NCI-H1105 (cell line): ENCODE data around the gene CHTF18.

Experiments
- DNase-seq: peaks from one replicate; lab custom pipeline; 2025; lab: John Stamatoyannopoulos, UW

Gene CHTF18

DNA sequence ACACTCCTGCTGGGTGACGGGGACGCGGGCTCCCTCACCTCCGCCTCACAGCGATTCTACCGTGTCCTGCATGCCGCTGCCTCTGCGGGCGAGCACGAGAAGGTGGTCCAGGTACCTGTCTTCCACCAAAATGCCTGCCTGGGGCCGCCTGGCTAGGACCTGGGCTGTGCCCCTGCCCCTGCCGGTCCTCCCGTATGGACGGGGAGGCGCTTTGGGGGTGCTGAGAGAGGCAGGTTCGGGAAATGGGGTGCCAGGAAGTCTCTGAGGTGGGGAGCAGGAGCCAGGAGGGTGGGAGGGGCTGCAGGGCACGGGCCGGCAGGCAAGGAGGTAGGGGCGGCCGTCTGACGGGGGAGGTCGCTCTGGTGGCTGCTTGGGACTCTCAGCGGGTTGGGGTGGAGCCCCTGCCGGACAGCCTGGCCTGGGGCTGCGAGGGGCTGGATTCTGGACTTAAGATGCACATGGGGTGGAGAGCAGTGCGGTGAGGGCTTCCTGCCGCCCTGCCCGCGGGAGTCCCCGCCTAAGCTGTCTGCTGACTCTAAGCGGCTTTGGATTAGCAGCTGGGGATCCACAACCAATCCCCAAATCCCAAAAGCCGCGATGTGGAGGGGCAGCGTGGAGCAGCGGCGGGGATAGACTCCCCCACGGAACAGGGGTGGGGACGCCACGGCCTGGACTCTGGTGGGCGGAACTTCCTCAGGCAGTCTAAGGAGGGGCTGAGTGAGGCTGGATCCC lies 5.8 kb downstream of the CHTF18 start:
- no peak for DNase-seq

- no peak for DNase-seq
Observed at GRCh38 chr16:794853-795466, 6.5 kb downstream of the CHTF18 start.

DNA sequence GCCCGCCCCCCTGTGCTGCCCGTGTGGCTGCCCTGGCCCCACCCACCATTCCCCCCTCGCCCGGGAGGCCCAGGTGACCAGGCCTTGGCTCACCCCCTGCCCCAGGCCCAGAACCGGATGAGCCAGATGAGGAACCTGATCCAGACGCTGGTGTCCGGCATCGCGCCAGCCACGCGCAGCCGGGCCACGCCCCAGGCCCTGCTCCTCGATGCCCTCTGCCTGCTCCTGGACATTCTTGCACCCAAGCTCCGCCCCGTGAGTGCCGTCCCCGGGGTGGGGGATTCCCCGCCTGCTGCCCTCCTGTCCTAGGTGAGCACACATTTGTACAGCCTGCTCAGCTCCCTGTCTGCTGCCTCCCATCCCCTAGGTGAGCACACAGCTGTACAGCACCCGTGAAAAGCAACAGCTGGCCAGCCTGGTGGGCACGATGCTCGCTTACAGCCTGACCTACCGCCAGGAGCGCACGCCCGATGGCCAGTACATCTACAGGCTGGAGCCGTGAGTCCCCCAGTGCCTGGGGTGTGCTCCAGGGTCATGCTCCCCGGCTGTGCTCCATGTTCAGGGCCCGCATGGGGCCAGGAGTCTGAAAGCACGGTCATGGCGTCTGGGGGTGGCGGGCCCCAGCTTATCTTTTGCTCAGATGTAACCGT lies 7.3 kb downstream of the CHTF18 start:
- DNase-seq = no peak

- DNase-seq = no peak
Observed at GRCh38 chr16:796296-797119, 8.1 kb downstream of the CHTF18 start.

GRCh38 chr16:797120-797420 lies 8.7 kb downstream of the CHTF18 start:
- DNase-seq = no peak

DNA sequence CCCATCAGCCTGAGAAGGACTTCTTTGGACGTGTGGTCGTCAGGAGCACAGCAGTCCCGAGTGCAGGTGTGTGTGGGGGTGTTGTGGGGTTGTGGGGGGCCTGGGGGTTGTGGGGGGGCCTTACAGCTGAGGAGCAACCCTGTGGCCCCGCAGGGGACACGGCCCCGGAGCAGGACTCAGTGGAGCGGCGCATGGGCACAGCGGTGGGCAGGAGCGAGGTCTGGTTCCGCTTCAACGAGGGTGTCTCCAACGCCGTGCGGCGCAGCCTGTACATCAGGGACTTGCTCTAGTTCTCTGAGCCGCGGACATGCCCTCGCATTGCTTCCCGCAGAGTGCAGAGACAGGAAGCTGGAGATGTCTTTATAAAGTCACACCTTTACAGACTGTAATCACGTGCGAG lies 9.3 kb downstream of the CHTF18 start:
- DNase-seq = no peak

DNA sequence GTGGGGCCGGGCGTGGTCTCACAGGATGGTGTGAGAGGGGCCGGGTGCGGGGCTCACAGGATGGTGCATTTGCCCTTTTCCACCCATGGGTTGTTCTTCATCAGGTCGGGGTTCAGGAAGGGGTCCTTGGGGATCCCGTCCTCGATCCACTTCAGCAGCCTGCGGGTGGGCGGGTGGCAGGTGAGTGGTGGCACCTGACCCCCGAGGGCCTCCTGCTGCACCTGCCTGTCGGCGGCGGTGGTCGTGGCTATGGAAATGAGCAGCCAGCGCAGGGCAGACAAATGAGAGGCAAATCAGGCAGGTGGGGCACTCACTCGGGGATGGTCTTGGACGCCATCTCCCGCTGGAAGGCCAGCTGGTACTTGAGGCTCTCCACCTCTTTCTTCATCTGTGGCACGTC lies 10.2 kb downstream of the CHTF18 start:
- DNase-seq = no peak

DNA sequence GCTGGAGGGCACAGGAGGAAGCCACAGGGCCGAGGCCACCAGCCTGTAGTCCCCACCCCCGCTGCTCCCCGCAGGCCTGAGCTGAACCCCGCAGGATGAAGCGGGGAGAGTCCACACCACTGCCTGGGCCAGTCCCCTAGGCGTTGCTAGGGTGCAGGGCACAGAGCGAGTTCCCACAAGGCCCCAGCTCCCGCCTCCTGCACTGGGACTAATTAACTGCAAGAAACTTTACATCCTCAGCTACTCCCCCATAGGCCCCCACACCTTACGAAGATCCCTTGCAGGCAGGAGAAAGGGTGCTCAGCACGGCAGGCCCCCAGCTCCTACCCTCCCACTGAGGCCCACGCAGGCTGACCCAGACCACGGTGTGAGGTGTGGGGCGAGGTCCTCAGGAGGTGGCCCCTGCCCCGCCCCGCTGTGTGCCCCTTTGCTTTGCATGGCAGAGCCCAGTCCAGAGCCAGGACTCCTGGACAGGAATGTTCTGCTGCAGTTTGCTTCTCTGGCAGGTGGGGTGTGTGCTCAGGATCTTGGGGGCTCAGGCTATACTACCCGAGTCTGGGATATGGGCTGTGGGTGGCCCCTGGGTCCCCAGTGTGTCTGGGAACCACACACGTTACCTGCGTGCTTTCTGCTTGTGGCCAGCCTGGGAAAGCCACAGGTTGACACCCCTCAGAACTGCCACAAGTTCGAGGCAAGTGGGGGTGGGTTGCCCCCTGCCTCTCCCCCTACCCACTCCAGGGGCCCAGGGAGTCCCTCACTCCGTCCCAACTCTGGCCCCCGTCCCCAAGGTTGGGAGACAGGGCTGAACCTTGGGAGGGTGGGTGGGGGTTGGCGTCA lies 10.9 kb downstream of the CHTF18 start:
- DNase-seq = no peak

GRCh38 chr16:799948-800833 lies 11.8 kb downstream of the CHTF18 start, which contains the start of gene GNG13:
TSS of gene GNG13 (minus strand) at chr16:800734. CDS start at chr16:799077, 1,657 bp downstream.
- DNase-seq = no peak

- no peak for DNase-seq
Observed at GRCh38 chr16:800834-801511, 12.6 kb downstream of the CHTF18 start.

DNA sequence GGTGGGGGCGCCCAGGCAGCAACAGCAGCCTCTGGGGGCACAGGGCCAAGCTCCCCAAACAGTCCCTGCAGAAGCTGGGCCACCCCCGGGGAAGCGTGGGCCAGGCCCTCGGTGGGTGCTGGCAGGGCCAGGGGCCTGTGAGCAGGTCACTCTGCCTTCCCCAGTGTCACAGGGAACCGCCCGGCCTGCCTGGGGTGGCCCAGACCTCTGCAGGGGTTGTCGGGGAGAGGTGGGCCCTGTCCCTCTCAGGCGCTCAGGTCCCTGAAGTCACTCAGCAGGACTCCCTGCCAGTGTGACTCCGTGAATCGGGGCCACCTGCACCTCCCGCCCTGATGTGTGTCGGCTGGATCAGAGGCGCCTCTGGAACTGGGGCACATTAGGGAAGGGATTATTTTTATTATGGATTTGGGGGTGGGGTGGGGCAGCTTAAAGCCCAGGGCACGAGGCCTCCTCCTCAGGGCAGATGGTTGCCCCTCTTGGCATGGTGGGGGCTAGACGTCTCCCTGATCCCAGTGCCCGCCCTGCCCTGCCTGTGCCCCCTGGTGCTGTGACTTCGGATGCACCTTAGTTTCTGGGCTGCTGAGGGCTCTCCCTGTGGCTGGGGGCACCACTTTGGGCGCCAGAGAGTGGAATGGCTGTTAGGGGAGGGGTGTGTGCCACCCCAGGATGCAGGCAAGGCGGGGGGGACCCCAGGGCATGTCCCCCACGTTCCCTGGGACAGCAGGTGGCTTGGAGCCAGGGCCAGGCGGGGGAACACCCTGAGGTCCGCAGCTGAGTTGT lies 13.4 kb downstream of the CHTF18 start:
- DNase-seq = no peak

- no peak for DNase-seq
Observed at GRCh38 chr16:802461-802860, 14.0 kb downstream of the CHTF18 start.

GRCh38 chr16:802914-803753 lies 14.7 kb downstream of the CHTF18 start:
- DNase-seq = no peak

DNA sequence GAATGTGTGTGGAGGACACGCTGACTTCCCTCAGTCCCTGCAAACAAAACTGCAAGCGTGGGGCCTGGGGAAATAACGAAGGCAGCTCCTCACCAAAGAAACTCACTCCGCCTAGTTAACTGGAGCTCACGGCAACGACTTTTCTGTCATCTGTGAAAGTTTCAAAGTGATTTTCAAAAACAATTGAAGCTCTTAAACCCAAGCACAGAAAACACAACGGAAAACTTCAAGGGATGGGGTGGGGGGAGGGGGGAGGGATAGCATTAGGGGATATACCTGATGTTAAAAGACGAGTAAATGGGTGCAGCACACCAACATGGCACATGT lies 15.3 kb downstream of the CHTF18 start:
- no peak for DNase-seq

DNA sequence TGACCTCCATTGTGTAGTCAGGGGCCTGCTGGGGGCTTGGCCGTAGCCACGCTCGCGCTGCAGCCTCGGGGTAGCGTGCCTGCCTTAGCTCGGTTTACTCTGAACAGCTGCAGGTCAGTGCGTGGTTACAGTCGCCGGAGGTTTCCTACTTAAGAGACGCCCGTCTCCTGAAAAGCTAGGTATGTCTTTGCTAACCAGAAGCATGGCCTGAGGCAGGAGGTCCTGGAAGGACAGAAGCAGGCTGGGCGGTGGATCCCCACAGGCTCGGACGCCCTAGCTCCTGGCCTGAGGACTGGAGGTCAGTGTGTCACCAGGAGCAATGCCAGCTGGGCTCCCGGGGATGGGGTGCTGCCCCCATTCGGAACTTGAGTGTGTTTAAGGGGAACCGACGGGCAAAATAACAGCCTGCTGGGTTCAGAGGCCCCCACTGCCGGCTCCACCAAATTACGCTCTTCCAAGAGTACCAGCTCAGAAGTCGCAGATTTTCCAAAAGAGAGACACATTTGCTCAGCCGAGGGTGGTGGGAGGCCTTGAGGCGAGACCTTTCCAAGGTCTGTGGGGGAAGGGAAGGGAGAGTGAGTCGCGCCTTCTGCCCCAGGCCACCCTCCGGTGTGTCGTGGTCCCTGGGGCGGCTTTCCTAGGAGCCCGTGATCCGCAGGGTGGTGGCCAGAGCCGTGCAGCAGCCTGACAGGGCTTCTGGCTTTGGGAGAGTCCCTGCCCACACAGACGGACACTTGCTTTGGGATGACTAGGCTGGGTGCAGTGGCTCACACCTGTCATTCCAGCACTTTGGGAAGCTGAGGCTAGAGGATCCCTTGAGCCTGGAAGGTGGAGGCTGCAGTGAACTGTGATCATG lies 16.0 kb downstream of the CHTF18 start:
- DNase-seq = no peak

DNA sequence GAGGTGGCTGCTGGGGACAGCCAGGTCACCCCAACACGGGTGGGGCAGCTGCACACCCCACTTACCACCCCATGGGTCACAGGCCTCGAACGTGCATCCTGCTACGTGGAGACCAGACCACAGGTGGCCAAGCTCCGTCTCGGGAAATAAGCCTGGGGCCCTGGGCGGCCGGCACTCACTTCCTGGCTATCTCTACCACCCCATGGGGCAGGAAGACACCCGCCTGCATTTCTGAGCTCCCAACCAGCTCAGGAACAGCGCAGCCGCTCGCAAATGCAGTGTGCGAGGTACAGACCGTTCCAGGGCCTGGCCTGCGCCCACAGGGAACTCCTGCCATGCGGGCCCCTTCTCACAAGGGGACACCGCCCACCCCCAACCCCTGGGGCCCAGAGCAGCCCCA lies 17.1 kb downstream of the CHTF18 start:
- no peak for DNase-seq

DNA sequence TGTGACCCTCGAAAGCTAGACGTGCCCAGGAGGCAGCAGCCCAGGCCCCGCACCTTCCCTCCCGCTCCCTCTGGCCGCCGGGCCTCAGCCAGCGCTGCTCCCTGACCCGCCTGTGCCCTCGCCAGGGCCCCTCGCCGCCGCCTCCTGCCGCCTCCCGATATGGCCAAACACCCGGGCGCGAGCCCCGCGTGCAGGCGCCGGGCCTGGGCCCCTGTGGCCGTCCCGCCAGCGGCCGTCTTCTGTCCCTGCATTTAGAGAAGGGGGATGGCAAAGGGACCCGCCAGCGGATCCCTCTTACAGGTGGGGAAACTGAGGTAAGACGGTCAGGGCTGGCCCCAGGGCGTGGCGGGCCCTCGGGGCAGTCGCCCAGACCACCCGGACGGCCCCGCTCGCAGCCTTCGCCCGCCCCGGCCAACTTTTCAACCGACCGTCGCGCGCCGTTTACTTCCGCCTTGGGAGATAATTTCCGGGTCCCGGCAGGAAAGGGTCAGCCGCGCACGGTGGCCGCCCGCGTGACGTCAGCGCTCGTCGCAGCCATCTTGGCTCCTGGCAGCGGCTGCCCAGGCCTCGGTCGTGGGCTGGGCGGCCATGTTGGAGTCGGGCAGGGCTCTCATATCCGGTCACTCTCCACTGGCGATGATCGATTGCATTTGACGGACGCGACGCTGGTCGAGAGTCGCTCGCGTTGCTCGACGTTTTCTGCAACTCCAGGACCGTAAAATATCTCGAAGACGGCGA lies 19.1 kb downstream of the CHTF18 start:
- DNase-seq = peak; percentile 64
